ENCODE measurements around the gene KCNC4. TPM values are rescaled to one million over a fixed set of nuclear protein-coding genes. Genes with fewer than 3 reads are reported as not detected.

KCNC4 gene
- total and polyA plus RNA-seq, 12 donors: 2.2 to 13.8 (median 5.1) TPM

GRCh38 chr1:110216844-110217444 lies 6.8 kb downstream of the KCNC4 start:
- H3K9me3 ChIP-seq: no peaks in the 10 kb centered on the region
- ATAC-seq (no peak), DNase-seq (no peak)
- H3K27ac ChIP-seq: no peak overlapping the region
- peaks cover 0 to 11% (median 0%) of the 10 kb centered on the region in 7 donors for H3K27me3 ChIP-seq
- H3K4me1 ChIP-seq: peaks cover 2 to 44% (median 21%) of the 10 kb centered on the region in 9 donors
- intact Hi-C loops (cut with DNase I): loop anchor here in 2 of 10 donors (10.0 kb wide), 1 partner anchor 48 kb away; no protein-coding TSS in a partner anchor
- H3K36me3 ChIP-seq: peaks cover 0 to 20% (median 0%) of the 10 kb centered on the region in 9 donors
- TF ChIP-seq, protein P1, sequence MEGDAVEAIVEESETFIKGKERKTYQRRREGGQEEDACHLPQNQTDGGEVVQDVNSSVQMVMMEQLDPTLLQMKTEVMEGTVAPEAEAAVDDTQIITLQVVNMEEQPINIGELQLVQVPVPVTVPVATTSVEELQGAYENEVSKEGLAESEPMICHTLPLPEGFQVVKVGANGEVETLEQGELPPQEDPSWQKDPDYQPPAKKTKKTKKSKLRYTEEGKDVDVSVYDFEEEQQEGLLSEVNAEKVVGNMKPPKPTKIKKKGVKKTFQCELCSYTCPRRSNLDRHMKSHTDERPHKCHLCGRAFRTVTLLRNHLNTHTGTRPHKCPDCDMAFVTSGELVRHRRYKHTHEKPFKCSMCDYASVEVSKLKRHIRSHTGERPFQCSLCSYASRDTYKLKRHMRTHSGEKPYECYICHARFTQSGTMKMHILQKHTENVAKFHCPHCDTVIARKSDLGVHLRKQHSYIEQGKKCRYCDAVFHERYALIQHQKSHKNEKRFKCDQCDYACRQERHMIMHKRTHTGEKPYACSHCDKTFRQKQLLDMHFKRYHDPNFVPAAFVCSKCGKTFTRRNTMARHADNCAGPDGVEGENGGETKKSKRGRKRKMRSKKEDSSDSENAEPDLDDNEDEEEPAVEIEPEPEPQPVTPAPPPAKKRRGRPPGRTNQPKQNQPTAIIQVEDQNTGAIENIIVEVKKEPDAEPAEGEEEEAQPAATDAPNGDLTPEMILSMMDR (IDR thresholded peaks at IDR 0.05): no peak
- H3K4me3 ChIP-seq: no peak overlapping the region
- WGBS, 2 donors: 95 to 97% methylated on average over 6 of the region's 6 CpGs

DNA sequence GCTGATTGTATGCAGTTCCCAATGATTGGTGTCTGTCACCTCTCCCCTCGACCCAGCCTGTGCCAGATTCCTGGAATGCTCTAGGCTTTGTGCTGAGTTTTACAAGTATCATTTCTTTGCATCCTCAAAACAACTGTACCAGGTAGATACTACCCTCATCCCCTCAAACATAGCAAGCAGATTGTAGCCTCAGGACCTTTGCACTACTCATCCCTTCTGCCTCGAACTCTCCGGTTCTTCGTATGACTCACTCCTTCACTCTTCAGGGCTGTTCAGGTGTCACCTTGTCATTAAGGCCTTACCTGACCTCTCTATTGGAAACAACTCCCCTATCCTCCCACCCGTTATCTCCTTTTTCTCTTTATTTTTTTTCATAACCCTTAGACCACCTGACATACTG lies 8.0 kb downstream of the KCNC4 start:
- H3K27me3 ChIP-seq: no peaks in the 10 kb centered on the region
- WGBS, 2 donors: 93 to 94% methylated on average over 5 of the region's 5 CpGs
- peaks cover 0 to 27% (median 0%) of the 10 kb centered on the region in 9 donors for H3K36me3 ChIP-seq
- H3K27ac ChIP-seq: no peak overlapping the region
- ATAC-seq: no peak
- intact Hi-C loops (cut with DNase I): loop anchor here in 2 of 10 donors (10.0 kb wide), 1 partner anchor 47 kb away; no protein-coding TSS in a partner anchor
- peaks cover 0 to 32% (median 13%) of the 10 kb centered on the region in 9 donors for H3K4me1 ChIP-seq
- no peaks in the 10 kb centered on the region for H3K9me3 ChIP-seq
- TF ChIP-seq, protein P1 (IDR thresholded peaks at IDR 0.05): no peak
- no peak overlapping the region for H3K4me3 ChIP-seq
- no peak for DNase-seq

GRCh38 chr1:110218739-110219138 lies 8.6 kb downstream of the KCNC4 start:
- 70 to 81% methylated on average over 4 of the region's 4 CpGs for WGBS, 2 donors
- H3K27me3 ChIP-seq: no peaks in the 10 kb centered on the region

GRCh38 chr1:110220324-110220723 lies 10.2 kb downstream of the KCNC4 start:
- intact Hi-C loops (cut with DNase I): loop anchor here in 1 of 10 donors (5.0 kb wide), 1 partner anchor 42 kb away; no protein-coding TSS in a partner anchor
- H3K4me3 ChIP-seq: no peak overlapping the region
- TF ChIP-seq, protein P1 (IDR thresholded peaks at IDR 0.05): no peak
- ATAC-seq: no peak
- H3K9me3 ChIP-seq: no peaks in the 10 kb centered on the region
- H3K4me1 ChIP-seq: peaks cover 0 to 10% (median under 1%) of the 10 kb centered on the region in 9 donors
- H3K27ac ChIP-seq: no peak overlapping the region
- no peak for DNase-seq
- no peaks in the 10 kb centered on the region for H3K27me3 ChIP-seq
- peaks cover 0 to 49% (median 0%) of the 10 kb centered on the region in 9 donors for H3K36me3 ChIP-seq
- 85 to 90% methylated on average over 5 of the region's 5 CpGs for WGBS, 2 donors

More at GRCh38 chr1:110218739-110219138, 8.6 kb downstream of the KCNC4 start:
- Histone ChIP-seq H3K4me1 (peaks cover 0 to 26% (median 11%) of the 10 kb centered on the region in 9 donors), H3K4me3 (no peak overlapping the region), H3K9me3 (no peaks in the 10 kb centered on the region), H3K27ac (no peak overlapping the region), H3K36me3 (peaks cover 0 to 33% (median 0%) of the 10 kb centered on the region in 9 donors)
- ATAC-seq: no peak
- intact Hi-C loops (cut with DNase I): loop anchor here in 2 of 10 donors (10.0 kb wide), 1 partner anchor 46 kb away; no protein-coding TSS in a partner anchor
- TF ChIP-seq, protein P1 (IDR thresholded peaks at IDR 0.05): no peak
- no peak for DNase-seq
